ENCODE results near the gene CSRNP3.

Gene CSRNP3

GRCh38 chr2:165572151-165572550, 102.7 kb downstream of the CSRNP3 start:
- DNase-seq (ENCODE audit: insufficient read length, low spot score) (no peak), FAIRE-seq (no peak)
- TF ChIP-seq TAF1 (IDR thresholded peaks at IDR 0.05; ENCODE audit: low read depth, low read length): no peak
- TF ChIP-seq PAX5 (IDR thresholded peaks at IDR 0.05; ENCODE audit: insufficient read depth, low read length, severe bottlenecking): no peak
- TF ChIP-seq POLR2A (IDR thresholded peaks at IDR 0.05; ENCODE audit: low read depth, low read length): no peak
- no peak for TF ChIP-seq POU2F2 (IDR thresholded peaks at IDR 0.05; ENCODE audit: low read depth, low read length)
- TF ChIP-seq POLR2AphosphoS5 (IDR thresholded peaks at IDR 0.05; ENCODE audit: low read depth, low read length): no peak
- TF ChIP-seq SPI1 (IDR thresholded peaks at IDR 0.05; ENCODE audit: low read depth, low read length): no peak

- TF ChIP-seq TAF1 (IDR thresholded peaks at IDR 0.05; ENCODE audit: low read depth, low read length) (no peak), SPI1 (IDR thresholded peaks at IDR 0.05; ENCODE audit: low read depth, low read length) (no peak), POLR2A (IDR thresholded peaks at IDR 0.05; ENCODE audit: low read depth, low read length) (no peak), POU2F2 (IDR thresholded peaks at IDR 0.05; ENCODE audit: low read depth, low read length) (no peak), PAX5 (IDR thresholded peaks at IDR 0.05; ENCODE audit: insufficient read depth, low read length, severe bottlenecking) (no peak), POLR2AphosphoS5 (IDR thresholded peaks at IDR 0.05; ENCODE audit: low read depth, low read length) (no peak)
- DNase-seq (ENCODE audit: insufficient read length, low spot score) (no peak), FAIRE-seq (no peak)
Observed at GRCh38 chr2:165573534-165574461, 104.3 kb downstream of the CSRNP3 start.

GRCh38 chr2:165575044-165575615, 105.6 kb downstream of the CSRNP3 start:
- no peak for TF ChIP-seq POLR2A (IDR thresholded peaks at IDR 0.05; ENCODE audit: low read depth, low read length)
- TF ChIP-seq POU2F2 (IDR thresholded peaks at IDR 0.05; ENCODE audit: low read depth, low read length): no peak
- no peak for TF ChIP-seq SPI1 (IDR thresholded peaks at IDR 0.05; ENCODE audit: low read depth, low read length)
- no peak for TF ChIP-seq PAX5 (IDR thresholded peaks at IDR 0.05; ENCODE audit: insufficient read depth, low read length, severe bottlenecking)
- no peak for TF ChIP-seq TAF1 (IDR thresholded peaks at IDR 0.05; ENCODE audit: low read depth, low read length)
- no peak for TF ChIP-seq POLR2AphosphoS5 (IDR thresholded peaks at IDR 0.05; ENCODE audit: low read depth, low read length)
- no peak for DNase-seq (ENCODE audit: insufficient read length, low spot score)
- FAIRE-seq: no peak

- FAIRE-seq (no peak), DNase-seq (ENCODE audit: insufficient read length, low spot score) (no peak)
- no peak for TF ChIP-seq PAX5 (IDR thresholded peaks at IDR 0.05; ENCODE audit: insufficient read depth, low read length, severe bottlenecking)
- no peak for TF ChIP-seq SPI1 (IDR thresholded peaks at IDR 0.05; ENCODE audit: low read depth, low read length)
- no peak for TF ChIP-seq POU2F2 (IDR thresholded peaks at IDR 0.05; ENCODE audit: low read depth, low read length)
- TF ChIP-seq POLR2A (IDR thresholded peaks at IDR 0.05; ENCODE audit: low read depth, low read length): no peak
- TF ChIP-seq TAF1 (IDR thresholded peaks at IDR 0.05; ENCODE audit: low read depth, low read length): no peak
- TF ChIP-seq POLR2AphosphoS5 (IDR thresholded peaks at IDR 0.05; ENCODE audit: low read depth, low read length): no peak
Observed at GRCh38 chr2:165576409-165577154, 107.1 kb downstream of the CSRNP3 start.

- FAIRE-seq (no peak), DNase-seq (ENCODE audit: insufficient read length, low spot score) (no peak)
- TF ChIP-seq TAF1 (IDR thresholded peaks at IDR 0.05; ENCODE audit: low read depth, low read length) (no peak), PAX5 (IDR thresholded peaks at IDR 0.05; ENCODE audit: insufficient read depth, low read length, severe bottlenecking) (no peak), POLR2A (IDR thresholded peaks at IDR 0.05; ENCODE audit: low read depth, low read length) (no peak), SPI1 (IDR thresholded peaks at IDR 0.05; ENCODE audit: low read depth, low read length) (no peak), POU2F2 (IDR thresholded peaks at IDR 0.05; ENCODE audit: low read depth, low read length) (no peak), POLR2AphosphoS5 (IDR thresholded peaks at IDR 0.05; ENCODE audit: low read depth, low read length) (no peak)
Observed at GRCh38 chr2:165582409-165582808, 112.9 kb downstream of the CSRNP3 start.

GRCh38 chr2:165582863-165583506, 113.5 kb downstream of the CSRNP3 start:
- DNase-seq (ENCODE audit: insufficient read length, low spot score) (no peak), FAIRE-seq (no peak)
- TF ChIP-seq POU2F2 (IDR thresholded peaks at IDR 0.05; ENCODE audit: low read depth, low read length) (no peak), TAF1 (IDR thresholded peaks at IDR 0.05; ENCODE audit: low read depth, low read length) (no peak), POLR2A (IDR thresholded peaks at IDR 0.05; ENCODE audit: low read depth, low read length) (no peak), POLR2AphosphoS5 (IDR thresholded peaks at IDR 0.05; ENCODE audit: low read depth, low read length) (no peak), SPI1 (IDR thresholded peaks at IDR 0.05; ENCODE audit: low read depth, low read length) (no peak), PAX5 (IDR thresholded peaks at IDR 0.05; ENCODE audit: insufficient read depth, low read length, severe bottlenecking) (no peak)

- TF ChIP-seq POLR2A (IDR thresholded peaks at IDR 0.05; ENCODE audit: low read depth, low read length) (no peak), PAX5 (IDR thresholded peaks at IDR 0.05; ENCODE audit: insufficient read depth, low read length, severe bottlenecking) (no peak), POLR2AphosphoS5 (IDR thresholded peaks at IDR 0.05; ENCODE audit: low read depth, low read length) (no peak), POU2F2 (IDR thresholded peaks at IDR 0.05; ENCODE audit: low read depth, low read length) (no peak), TAF1 (IDR thresholded peaks at IDR 0.05; ENCODE audit: low read depth, low read length) (no peak), SPI1 (IDR thresholded peaks at IDR 0.05; ENCODE audit: low read depth, low read length) (no peak)
- FAIRE-seq (no peak), DNase-seq (ENCODE audit: insufficient read length, low spot score) (no peak)
Observed at GRCh38 chr2:165584126-165584654, 114.7 kb downstream of the CSRNP3 start.

- FAIRE-seq (no peak), DNase-seq (ENCODE audit: insufficient read length, low spot score) (no peak)
- no peak for TF ChIP-seq PAX5 (IDR thresholded peaks at IDR 0.05; ENCODE audit: insufficient read depth, low read length, severe bottlenecking)
- no peak for TF ChIP-seq TAF1 (IDR thresholded peaks at IDR 0.05; ENCODE audit: low read depth, low read length)
- TF ChIP-seq POU2F2 (IDR thresholded peaks at IDR 0.05; ENCODE audit: low read depth, low read length): no peak
- no peak for TF ChIP-seq POLR2AphosphoS5 (IDR thresholded peaks at IDR 0.05; ENCODE audit: low read depth, low read length)
Observed at GRCh38 chr2:165586019-165586418, 116.5 kb downstream of the CSRNP3 start.

Measured in GM12891 (cell line).